Activated CD4-positive, alpha-beta T cell treated with anti-CD3 and anti-CD28 coated beads for 36 hours (primary cell): ENCODE measurements around the gene INVS. TPM values are rescaled to one million over a fixed set of nuclear protein-coding genes. Genes with fewer than 3 reads are reported as not detected.
"Not testable (repeated sequence)": the region's sequence is repeated elsewhere in the genome, so short reads cannot be mapped to it uniquely, and the experiment has no call there.

Source experiments
- ATAC-seq: fragments of 200-7000 bp; cut with Tn5 transposase; one replicate; pipeline ENCODE4 v1.10.0; 2021; ENCODE audit warnings: mild to moderate bottlenecking, moderate library complexity
- CTCF ChIA-PET: fragments of 350-600 bp; sonication (Branson Sonifier 250); formaldehyde crosslinking; loops from one replicate; lab custom pipeline; 2021; ENCODE audit warnings: antibody characterized with exemption; lab: Charles Lee
- POLR2A ChIA-PET: fragments of 350-600 bp; sonication (Branson Sonifier 250); formaldehyde crosslinking; loops from one replicate; lab custom pipeline; 2021; ENCODE audit warnings: antibody characterized with exemption, inconsistent platforms; lab: Charles Lee
- DNase-seq: peaks from one replicate; pipeline ENCODE4 v3.0.0-alpha.2; 2020
- H3K27ac Mint-ChIP-seq: one replicate; pipeline ENCODE4 v1.8.0; 2021; ENCODE audit warnings: mixed read lengths
- H3K27me3 Mint-ChIP-seq: one replicate; pipeline ENCODE4 v1.8.0; 2021; ENCODE audit warnings: mixed read lengths
- H3K36me3 Mint-ChIP-seq: one replicate; pipeline ENCODE4 v1.8.0; 2021; ENCODE audit warnings: low read depth, mixed read lengths
- H3K4me1 Mint-ChIP-seq: one replicate; pipeline ENCODE4 v1.8.0; 2021; ENCODE audit warnings: mixed read lengths
- H3K4me3 Mint-ChIP-seq: one replicate; pipeline ENCODE4 v1.8.0; 2021; ENCODE audit warnings: mild to moderate bottlenecking, moderate library complexity, mixed read lengths
- H3K9me3 Mint-ChIP-seq: one replicate; pipeline ENCODE4 v1.8.0; 2021; ENCODE audit warnings: low read depth, mixed read lengths
- intact Hi-C, 2 experiments: fragments of 100-400 bp; cut with DNase I in 1 of 2; cut with micrococcal nuclease in 1 of 2; formaldehyde crosslinking; loops; one replicate each; pipeline versions ENCODE4 v1.14.2 to v1.15.1; 2022 to 2024; cut with DNase I, micrococcal nuclease
- total RNA-seq, 2 experiments: library from RNA; stranded (reverse); gene quantifications; one replicate each; pipeline ENCODE4 v1.2.3, GENCODE V29; 2021

The INVS gene
- total RNA-seq, 2 experiments from 2014 or later: 14.1 to 19.3 TPM

DNA sequence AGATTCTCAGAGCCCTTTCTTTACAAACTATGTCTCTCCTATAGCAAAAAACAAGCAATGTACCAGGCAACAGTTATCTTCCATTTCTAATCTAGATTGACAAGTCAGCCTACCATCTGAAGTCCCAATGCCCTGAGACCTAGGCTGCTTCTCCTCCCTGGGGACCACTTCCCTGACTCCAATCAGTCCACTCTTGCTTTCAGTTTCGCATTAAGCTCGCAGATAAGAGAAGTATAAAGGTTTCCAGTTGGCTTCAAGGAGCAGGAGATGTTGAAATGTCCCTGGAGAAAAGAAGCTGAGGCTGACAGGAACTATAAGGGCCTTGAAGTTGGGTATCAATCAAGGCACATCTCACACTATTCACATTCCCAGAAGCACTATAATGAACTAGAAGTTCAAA is 32.5 kb upstream of the INVS start:
- ATAC-seq: no peak
- CTCF ChIA-PET: no interaction called here

DNA sequence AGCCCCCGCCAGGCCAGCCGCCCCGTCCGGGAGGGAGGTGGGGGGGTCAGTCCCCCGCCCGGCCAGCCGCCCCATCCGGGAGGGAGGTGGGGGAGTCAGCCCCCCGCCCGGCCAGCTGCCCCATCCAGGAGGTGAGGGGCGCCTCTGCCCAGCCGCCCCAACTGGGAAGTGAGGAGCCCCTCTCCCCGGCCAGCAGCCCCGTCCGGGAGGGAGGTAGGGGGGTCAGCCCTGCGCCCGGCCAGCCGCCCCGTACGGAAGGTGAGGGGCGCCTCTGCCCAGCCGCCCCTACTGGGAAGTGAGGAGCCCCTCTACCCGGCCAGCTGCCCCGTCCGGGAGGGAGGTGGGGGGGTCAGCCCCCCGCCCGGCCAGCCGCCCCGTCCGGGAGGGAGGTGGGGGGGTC is 31.1 kb upstream of the INVS start:
- H3K4me3 Mint-ChIP-seq, ATAC-seq, H3K27ac Mint-ChIP-seq, H3K9me3 Mint-ChIP-seq, DNase-seq, POLR2A ChIA-PET, CTCF ChIA-PET, intact Hi-C loops, H3K27me3 Mint-ChIP-seq, H3K36me3 Mint-ChIP-seq: not testable (repeated sequence)
- H3K4me1 Mint-ChIP-seq: peaks cover 19% of the 10 kb centered on the region

More for the DNA sequence above, 32.5 kb upstream of the INVS start:
- no peaks in the 10 kb centered on the region for H3K9me3 Mint-ChIP-seq
- H3K36me3 Mint-ChIP-seq: peaks cover 4% of the 10 kb centered on the region
- H3K4me3 Mint-ChIP-seq: no peak overlapping the region
- DNase-seq: no peak
- intact Hi-C loops: no loop called here
- no peak overlapping the region for H3K27ac Mint-ChIP-seq
- H3K4me1 Mint-ChIP-seq: peaks cover 16% of the 10 kb centered on the region
- POLR2A ChIA-PET: no interaction called here
- H3K27me3 Mint-ChIP-seq: no peaks in the 10 kb centered on the region

DNA sequence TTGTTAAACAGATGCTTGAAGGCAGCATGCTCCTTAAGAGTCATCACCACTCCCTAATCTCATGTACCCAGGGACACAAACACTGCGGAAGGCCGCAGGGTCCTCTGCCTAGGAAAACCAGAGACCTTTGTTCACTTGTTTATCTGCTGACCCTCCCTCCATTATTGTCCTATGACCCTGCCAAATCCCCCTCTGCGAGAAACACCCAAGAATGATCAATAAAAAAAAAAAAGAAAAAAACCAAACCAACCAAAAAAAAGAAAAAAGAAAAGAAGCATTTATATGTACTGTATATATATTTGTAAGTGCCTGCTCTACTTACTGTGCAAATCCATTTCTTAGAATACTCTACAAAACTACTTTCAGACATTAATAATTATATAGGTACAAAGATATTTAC is 30.0 kb upstream of the INVS start:
- H3K36me3 Mint-ChIP-seq, CTCF ChIA-PET, ATAC-seq, DNase-seq, intact Hi-C loops, H3K4me3 Mint-ChIP-seq, H3K27ac Mint-ChIP-seq, H3K9me3 Mint-ChIP-seq, H3K27me3 Mint-ChIP-seq, POLR2A ChIA-PET: not testable (repeated sequence)
- H3K4me1 Mint-ChIP-seq: peaks cover 23% of the 10 kb centered on the region

DNA sequence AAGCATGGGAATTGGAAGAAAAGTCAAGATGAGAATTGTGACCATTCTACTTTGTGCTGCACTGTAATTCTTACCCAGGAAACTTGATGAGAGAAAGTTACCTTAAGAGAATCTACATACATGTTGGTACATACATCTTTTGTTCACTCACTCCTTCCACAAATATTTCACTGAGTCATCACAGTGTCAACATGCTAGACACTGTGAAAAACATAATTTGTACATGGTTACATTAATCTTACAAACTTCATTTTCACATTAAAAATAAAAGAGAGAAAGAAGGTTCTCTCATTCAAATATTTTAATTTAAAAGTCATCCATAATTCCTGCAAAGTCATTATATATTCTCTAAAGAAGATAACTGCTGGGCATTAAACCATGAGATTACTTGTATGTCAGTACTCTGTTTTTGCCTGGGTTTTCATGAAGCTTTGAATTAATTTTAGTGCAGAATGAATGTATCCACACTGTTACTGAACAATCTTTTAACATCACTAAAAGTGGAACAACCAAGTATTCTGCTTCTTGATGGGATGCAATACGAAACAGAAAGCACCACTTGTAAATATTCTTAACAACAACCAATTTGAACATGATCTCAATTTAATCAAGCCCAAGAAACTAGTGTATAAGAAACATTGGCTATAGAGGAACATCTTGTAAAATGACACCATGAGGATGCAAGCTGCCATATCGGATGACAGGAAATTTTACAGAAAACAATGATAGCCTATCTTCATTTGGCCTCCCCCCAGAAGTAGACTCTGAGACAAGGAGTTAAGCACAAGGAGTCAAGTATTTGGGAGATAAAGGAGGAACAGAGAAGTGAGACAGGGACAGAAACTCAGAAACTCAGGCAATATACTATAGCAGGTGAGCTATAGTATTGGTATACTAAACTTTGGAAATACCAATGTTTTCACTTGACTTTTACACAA is 28.7 kb upstream of the INVS start:
- Mint-ChIP-seq H3K4me1 (peaks cover 25% of the 10 kb centered on the region), H3K36me3 (peaks cover 4% of the 10 kb centered on the region), H3K27ac (no peak overlapping the region), H3K9me3 (no peaks in the 10 kb centered on the region), H3K4me3 (no peak overlapping the region), H3K27me3 (no peaks in the 10 kb centered on the region)
- DNase-seq (no peak), ATAC-seq (no peak)
- intact Hi-C loops: no loop called here
- ChIA-PET POLR2A (no interaction called here), CTCF (interaction anchor here (1.0 to 1.1 kb wide), 2 partner anchors 26 to 110 kb away, joined by 3 to 4 read pairs; no protein-coding TSS in a partner anchor)

DNA sequence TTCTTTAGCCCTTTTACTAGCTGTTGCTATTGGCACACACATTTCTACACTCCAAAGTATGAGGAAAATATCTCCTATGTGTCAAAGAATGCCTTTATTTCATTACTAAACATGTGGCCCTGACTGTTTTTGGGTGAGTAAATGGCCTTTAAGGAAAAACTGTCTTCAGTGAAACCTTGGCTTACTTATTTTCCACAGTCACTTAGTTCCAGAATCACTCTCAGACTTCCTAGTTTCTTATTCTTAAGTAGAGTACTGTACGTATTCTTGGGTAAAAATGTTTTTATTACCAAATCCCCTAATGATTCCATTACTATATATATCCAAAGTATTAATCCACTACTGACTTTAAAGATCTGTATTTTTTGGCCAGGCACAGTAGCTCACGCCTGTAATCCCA is 27.8 kb upstream of the INVS start:
- ATAC-seq (no peak), DNase-seq (no peak)
- CTCF ChIA-PET: interaction anchor here (0.6 to 1.1 kb wide), 3 partner anchors 15 to 111 kb away, joined by 3 to 4 read pairs (median 3); no protein-coding TSS in a partner anchor
- Mint-ChIP-seq H3K4me3 (no peak overlapping the region), H3K4me1 (peaks cover 24% of the 10 kb centered on the region), H3K27me3 (no peaks in the 10 kb centered on the region), H3K27ac (no peak overlapping the region), H3K9me3 (no peaks in the 10 kb centered on the region), H3K36me3 (peaks cover 4% of the 10 kb centered on the region)
- POLR2A ChIA-PET: interaction anchor here (0.7 kb wide), 1 partner anchor 204 kb away, joined by 3 read pairs; no protein-coding TSS in a partner anchor
- intact Hi-C loops: no loop called here

DNA sequence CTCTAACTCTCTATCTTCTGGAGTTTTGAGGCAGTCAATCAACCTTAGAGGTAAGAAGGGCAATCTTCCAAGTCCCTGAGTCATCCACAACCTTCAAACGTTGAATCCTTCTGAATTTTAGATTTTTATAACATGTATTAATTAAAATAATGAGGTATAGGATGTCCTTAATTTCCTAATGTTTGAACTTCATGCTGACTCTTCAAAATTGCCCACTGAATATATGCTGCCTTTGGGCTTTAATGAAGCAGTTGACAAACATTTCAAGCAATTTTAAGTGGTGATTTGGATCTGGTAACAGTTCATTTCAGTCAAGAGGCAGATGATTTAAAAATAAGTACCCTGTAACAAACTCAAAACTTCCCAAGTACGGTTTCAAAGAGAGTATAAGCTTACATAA is 26.2 kb upstream of the INVS start:
- H3K9me3 Mint-ChIP-seq: no peaks in the 10 kb centered on the region
- no peak overlapping the region for H3K4me3 Mint-ChIP-seq
- no peaks in the 10 kb centered on the region for H3K27me3 Mint-ChIP-seq
- no peak for ATAC-seq
- peaks cover 17% of the 10 kb centered on the region for H3K4me1 Mint-ChIP-seq
- H3K27ac Mint-ChIP-seq: no peak overlapping the region
- H3K36me3 Mint-ChIP-seq: no peaks in the 10 kb centered on the region
- ChIA-PET POLR2A (no interaction called here), CTCF (interaction anchor here (1.1 to 2.5 kb wide), 2 partner anchors 9 to 10 kb away, joined by 3 to 7 read pairs; no protein-coding TSS in a partner anchor)
- DNase-seq: no peak
- intact Hi-C loops: no loop called here

DNA sequence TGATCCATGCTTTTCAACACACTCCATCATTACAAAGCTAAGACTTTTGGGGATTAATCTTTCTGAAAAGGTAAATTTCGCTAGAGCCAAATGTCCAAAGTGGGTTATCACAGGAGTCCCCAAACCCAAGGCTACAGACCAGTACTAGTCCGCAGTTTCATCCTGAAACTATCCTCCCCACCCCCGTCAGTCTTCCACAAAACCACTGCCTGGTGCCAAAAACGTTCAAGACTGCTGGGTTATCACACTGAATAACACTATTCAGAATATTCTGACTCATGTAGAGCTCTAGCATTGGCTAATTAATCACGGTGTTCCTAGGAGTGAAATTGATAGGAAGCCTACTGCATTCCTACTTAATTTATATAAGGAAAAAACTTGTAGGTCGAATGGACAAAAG is 24.9 kb upstream of the INVS start:
- H3K9me3 Mint-ChIP-seq: no peaks in the 10 kb centered on the region
- DNase-seq (no peak), ATAC-seq (no peak)
- CTCF ChIA-PET: interaction anchor here (0.7 to 2.5 kb wide), 3 partner anchors 9 to 28 kb away, joined by 3 to 7 read pairs (median 3); no protein-coding TSS in a partner anchor
- POLR2A ChIA-PET: no interaction called here
- H3K27ac Mint-ChIP-seq: no peak overlapping the region
- no peaks in the 10 kb centered on the region for H3K27me3 Mint-ChIP-seq
- peaks cover 4% of the 10 kb centered on the region for H3K36me3 Mint-ChIP-seq
- intact Hi-C loops: no loop called here
- H3K4me3 Mint-ChIP-seq: no peak overlapping the region
- peaks cover 17% of the 10 kb centered on the region for H3K4me1 Mint-ChIP-seq

DNA sequence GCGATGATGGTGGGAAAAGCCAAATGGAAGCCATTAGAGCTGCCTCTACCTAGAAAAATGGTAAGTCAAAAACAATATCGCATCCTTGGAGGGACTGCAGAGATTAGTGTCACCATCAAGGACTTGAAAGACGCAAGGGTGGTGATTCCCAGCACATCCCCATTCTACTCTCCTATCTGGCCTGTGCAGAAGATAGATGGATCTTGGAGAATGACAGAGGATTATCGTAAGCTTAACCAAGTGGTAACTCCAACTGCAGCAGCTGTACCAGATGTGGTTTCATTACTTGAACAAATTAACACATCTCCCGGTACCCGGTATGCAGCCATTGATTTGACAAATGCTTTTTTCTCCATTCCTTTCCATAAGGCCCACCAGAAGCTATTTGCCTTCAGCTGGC is 24.1 kb upstream of the INVS start:
- ChIA-PET CTCF (interaction anchor here (0.7 to 1.0 kb wide), 2 partner anchors 18 to 29 kb away, joined by 3 to 5 read pairs; no protein-coding TSS in a partner anchor), POLR2A (no interaction called here)
- intact Hi-C loops: no loop called here
- Mint-ChIP-seq H3K27me3 (no peaks in the 10 kb centered on the region), H3K27ac (no peak overlapping the region), H3K36me3 (peaks cover 4% of the 10 kb centered on the region), H3K9me3 (no peaks in the 10 kb centered on the region), H3K4me1 (peaks cover 16% of the 10 kb centered on the region), H3K4me3 (no peak overlapping the region)
- DNase-seq (no peak), ATAC-seq (no peak)

DNA sequence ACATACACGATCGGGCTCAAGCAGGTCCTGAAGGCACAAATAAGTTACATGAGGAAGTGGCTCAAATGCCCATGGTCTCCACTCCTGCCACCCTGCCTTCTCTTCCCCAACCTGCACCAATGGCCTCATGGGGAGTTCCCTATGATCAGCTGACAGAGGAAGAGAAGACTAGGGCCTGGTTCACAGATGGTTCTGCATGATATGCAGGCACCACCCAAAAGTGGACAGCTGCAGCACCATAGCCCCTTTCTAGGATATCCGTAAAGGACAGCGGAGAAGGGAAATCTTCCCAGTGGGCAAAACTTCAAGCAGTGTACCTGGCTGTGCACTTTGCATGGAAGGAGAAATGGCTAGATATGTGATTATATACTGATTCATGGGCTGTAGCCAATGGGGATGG is 22.8 kb upstream of the INVS start:
- CTCF ChIA-PET, H3K27ac Mint-ChIP-seq, DNase-seq, intact Hi-C loops, POLR2A ChIA-PET, H3K9me3 Mint-ChIP-seq, H3K27me3 Mint-ChIP-seq, H3K36me3 Mint-ChIP-seq, ATAC-seq, H3K4me3 Mint-ChIP-seq: not testable (repeated sequence)
- peaks cover 16% of the 10 kb centered on the region for H3K4me1 Mint-ChIP-seq

DNA sequence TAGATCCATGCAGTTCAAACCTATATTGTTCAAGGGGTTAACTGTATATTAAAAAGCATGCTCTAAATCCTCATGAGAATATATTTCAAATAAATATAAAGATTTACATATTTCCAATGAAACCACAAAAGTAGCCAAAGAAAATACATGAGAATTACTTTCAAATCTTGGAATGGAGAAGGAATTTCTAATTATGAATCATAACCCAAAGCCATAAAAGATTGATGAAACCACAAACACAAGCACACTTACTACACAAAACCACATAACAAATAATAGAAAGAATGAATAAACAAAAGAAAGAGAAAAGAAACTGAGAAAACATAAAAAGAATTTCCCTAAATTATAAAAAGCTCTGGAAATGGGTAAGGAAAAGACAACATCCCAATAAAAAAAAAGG is 16.3 kb upstream of the INVS start:
- ChIA-PET CTCF (interaction anchor here (0.7 to 1.0 kb wide), 2 partner anchors 9 to 19 kb away, joined by 3 read pairs; no protein-coding TSS in a partner anchor), POLR2A (no interaction called here)
- ATAC-seq: no peak
- H3K9me3 Mint-ChIP-seq: no peaks in the 10 kb centered on the region
- intact Hi-C loops: loop anchor here (5.0 to 10.0 kb wide), 3 partner anchors 132 to 268 kb away; partner anchors contain the start of gene NR4A3 (in 1 of the 2)
- H3K4me1 Mint-ChIP-seq: peaks cover 68% of the 10 kb centered on the region
- H3K4me3 Mint-ChIP-seq: no peak overlapping the region
- DNase-seq: no peak
- no peaks in the 10 kb centered on the region for H3K27me3 Mint-ChIP-seq
- no peak overlapping the region for H3K27ac Mint-ChIP-seq
- peaks cover 4% of the 10 kb centered on the region for H3K36me3 Mint-ChIP-seq

DNA sequence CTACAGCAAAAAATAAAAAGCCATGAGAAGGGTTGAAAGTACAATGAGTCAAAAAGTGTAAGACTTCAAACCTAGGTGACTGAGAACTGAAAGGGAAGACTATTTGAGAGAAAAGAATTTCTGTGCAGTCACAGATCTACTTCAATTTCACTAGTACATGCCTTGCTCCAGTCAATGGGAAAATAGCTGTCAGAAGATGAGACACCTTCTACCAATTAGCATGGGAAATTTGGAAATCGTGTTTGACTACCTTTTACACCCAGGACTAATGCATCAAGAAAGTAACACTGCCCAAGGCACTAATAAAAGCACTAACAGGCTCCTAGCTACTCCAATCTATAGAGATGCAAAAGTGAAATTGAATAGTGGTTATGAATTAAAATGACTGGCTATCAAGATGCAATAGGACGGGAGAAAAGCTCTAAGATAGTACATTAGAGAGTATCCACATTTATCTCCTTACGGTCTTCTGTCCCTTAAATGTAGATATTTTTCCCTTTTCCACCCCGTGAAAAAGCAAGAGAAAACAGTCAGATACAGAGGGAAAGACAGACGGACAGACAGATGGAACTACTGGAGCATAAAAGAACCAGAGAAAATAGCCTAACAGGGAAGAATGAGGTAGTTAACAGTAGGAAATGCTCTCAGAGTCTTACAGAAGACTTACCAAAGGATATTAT is 15.5 kb upstream of the INVS start:
- no peaks in the 10 kb centered on the region for H3K9me3 Mint-ChIP-seq
- peaks cover 76% of the 10 kb centered on the region for H3K4me1 Mint-ChIP-seq
- H3K4me3 Mint-ChIP-seq: no peak overlapping the region
- ChIA-PET CTCF (interaction anchor here (0.7 to 1.0 kb wide), 2 partner anchors 10 to 18 kb away, joined by 3 read pairs; no protein-coding TSS in a partner anchor), POLR2A (no interaction called here)
- H3K27ac Mint-ChIP-seq: peak overlapping the region; percentile 8
- H3K27me3 Mint-ChIP-seq: no peaks in the 10 kb centered on the region
- DNase-seq (no peak), ATAC-seq (peak; percentile 72)
- intact Hi-C loops: loop anchor here (5.0 to 10.0 kb wide), 3 partner anchors 131 to 269 kb away; partner anchors contain the start of gene NR4A3 (in 1 of the 2)
- H3K36me3 Mint-ChIP-seq: peaks cover 4% of the 10 kb centered on the region
